ENCODE data around the gene RIMKLB. TPM values are rescaled to one million over a fixed set of nuclear protein-coding genes. Genes with fewer than 3 reads are reported as not detected.

Gene RIMKLB
- total RNA-seq, 1 experiment from 2014 or later, result 12.6 TPM

DNA sequence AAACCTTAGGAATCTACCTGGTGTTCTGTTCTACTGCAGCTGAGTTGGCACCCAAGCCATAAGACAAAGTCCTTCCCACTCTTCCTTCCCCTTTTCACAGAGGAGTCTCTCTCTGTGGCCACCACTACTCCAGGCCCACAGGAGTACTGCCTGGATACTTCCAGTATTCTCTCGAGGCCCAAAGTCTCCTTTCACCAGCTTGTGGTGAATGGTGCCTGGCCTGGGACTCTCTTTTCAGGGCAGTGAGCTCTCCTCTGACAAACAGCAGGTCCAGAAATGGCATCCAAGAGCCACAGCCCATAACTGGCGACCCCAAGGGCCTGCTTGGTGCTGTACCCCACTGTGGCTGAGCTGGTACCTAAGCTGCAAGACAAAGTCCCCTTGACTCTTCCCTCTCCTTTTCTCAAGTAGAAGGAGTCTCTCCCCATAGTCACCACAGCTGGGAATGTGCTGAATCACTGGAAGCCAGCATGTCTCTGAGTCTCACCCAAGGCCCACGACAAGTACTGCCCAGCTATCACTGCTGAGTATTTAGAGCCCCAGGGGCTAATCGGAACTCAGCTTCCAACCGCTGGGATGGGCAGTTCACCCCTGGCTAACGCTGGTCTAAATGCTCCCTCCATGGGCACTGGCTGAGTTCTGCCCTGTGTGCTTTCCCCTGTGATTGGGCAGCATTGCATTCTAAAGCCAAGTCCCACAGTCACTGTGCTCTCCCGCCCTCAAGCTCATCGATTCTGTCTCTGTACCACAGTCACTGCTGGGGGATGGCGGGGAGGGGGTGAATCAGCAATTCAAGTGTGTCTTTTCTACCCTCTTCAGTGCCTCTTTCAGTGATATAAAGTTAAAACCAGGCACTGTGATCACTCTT is 130.7 kb downstream of the RIMKLB start:
- in situ Hi-C loops (cut with HindIII; ENCODE audit: low pct_unique_long_range_greater_than_20kb, low sequenced_read_pairs), result no loop called here
- DNase-seq (ENCODE audit: low read depth), result peak; percentile 6

- in situ Hi-C loops (cut with HindIII; ENCODE audit: low pct_unique_long_range_greater_than_20kb, low sequenced_read_pairs), result no loop called here
- DNase-seq (ENCODE audit: low read depth), result peak; percentile 4
These were observed 131.3 kb downstream of the RIMKLB start for GRCh38 chr12:8829125-8829518.

- in situ Hi-C loops (cut with HindIII; ENCODE audit: low pct_unique_long_range_greater_than_20kb, low sequenced_read_pairs), result no loop called here
- DNase-seq (ENCODE audit: low read depth), result peak; percentile 58
These were observed 131.8 kb downstream of the RIMKLB start for GRCh38 chr12:8829621-8830020.

- no peak for DNase-seq (ENCODE audit: low read depth)
- in situ Hi-C loops (cut with HindIII; ENCODE audit: low pct_unique_long_range_greater_than_20kb, low sequenced_read_pairs), result no loop called here
These were observed 133.3 kb downstream of the RIMKLB start for GRCh38 chr12:8831116-8831515.

GRCh38 chr12:8832500-8832899 is 134.7 kb downstream of the RIMKLB start:
- in situ Hi-C loops (cut with HindIII; ENCODE audit: low pct_unique_long_range_greater_than_20kb, low sequenced_read_pairs), result no loop called here
- DNase-seq (ENCODE audit: low read depth), result no peak

Other genes with a start within 250 kb of the RIMKLB start
- not detected in 2 replicates for gene CLEC6A, start 242.0 kb upstream of the RIMKLB start, total RNA-seq (2014; rRNA removed; shearing (Covaris generic); ENCODE audit: low replicate concordance)
- gene CLEC4D, start 184.5 kb upstream of the RIMKLB start, total RNA-seq (2014; rRNA removed; shearing (Covaris generic); ENCODE audit: low replicate concordance), result not detected in 2 replicates
- 9.1 and 57.7 TPM in 2 replicates for gene CLEC4E, start 157.1 kb upstream of the RIMKLB start, total RNA-seq (2014; rRNA removed; shearing (Covaris generic); ENCODE audit: low replicate concordance)
- 0.84 and 27.6 TPM in 2 replicates for gene AICDA, start 85.1 kb upstream of the RIMKLB start, total RNA-seq (2014; rRNA removed; shearing (Covaris generic); ENCODE audit: low replicate concordance)
- gene MFAP5, start 35.2 kb upstream of the RIMKLB start, total RNA-seq (2014; rRNA removed; shearing (Covaris generic); ENCODE audit: low replicate concordance), result not detected in 2 replicates
- not detected in 2 replicates for gene A2ML1, start 124.6 kb downstream of the RIMKLB start, total RNA-seq (2014; rRNA removed; shearing (Covaris generic); ENCODE audit: low replicate concordance)
- gene PHC1, start 216.5 kb downstream of the RIMKLB start, total RNA-seq (2014; rRNA removed; shearing (Covaris generic); ENCODE audit: low replicate concordance), result 5.9 and 8.0 TPM in 2 replicates

All from Caki2 (cell line).